HG03280 (cell line): ENCODE data around the gene LRP1.

Experiments
- ATAC-seq: cut with Tn5 transposase; IDR thresholded peaks from one replicate; pipeline ENCODE4 v1.9.1; 2021; ENCODE audit warnings: mild to moderate bottlenecking, moderate library complexity; ENCODE audit not compliant: unreplicated experiment

The LRP1 gene

DNA sequence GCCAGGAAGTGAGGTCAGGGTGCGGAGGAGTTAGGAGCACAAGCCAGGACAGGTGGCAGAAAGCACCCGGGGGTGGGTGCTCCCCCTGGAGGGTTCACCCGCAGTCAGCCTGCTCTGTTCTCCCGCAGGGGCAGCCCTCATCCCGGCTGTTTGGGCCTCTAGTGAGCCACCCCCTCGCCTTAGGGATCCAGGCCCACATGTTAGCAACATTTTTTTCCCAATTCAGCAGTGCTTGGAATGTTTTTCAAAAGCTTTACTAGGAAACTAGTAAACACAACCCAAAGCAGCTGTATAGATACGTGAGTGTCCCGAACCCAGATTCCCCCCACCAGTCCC is 59.8 kb downstream of the LRP1 start:
- no peak for ATAC-seq

GRCh38 chr12:57190037-57190436 is 61.8 kb downstream of the LRP1 start:
- no peak for ATAC-seq

DNA sequence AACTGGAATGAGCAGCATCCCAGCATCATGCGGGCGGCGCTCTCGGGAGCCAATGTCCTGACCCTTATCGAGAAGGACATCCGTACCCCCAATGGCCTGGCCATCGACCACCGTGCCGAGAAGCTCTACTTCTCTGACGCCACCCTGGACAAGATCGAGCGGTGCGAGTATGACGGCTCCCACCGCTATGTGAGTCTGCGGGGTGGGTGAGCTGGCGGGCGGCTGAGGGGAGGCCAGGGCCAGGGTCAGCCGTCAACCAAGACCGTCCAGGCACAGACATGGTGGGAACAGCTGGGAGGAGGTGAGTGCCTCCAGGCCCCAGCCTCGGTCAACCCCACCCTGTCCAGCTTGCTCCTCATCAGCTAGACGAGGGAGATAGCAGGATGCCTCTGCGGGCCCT is 62.5 kb downstream of the LRP1 start:
- ATAC-seq, result no peak

DNA sequence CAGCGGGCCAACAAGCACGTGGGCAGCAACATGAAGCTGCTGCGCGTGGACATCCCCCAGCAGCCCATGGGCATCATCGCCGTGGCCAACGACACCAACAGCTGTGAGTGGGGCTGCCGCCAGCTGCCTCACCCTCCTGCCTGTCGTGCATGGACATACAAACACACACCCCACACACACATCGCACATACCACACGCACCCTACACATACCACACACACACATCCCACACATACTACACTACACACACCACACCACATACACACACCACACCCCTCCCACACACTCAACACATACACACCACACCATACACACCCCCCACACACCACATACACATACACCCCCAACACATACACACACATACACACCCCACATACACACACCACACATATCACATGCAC is 63.1 kb downstream of the LRP1 start:
- no peak for ATAC-seq

DNA sequence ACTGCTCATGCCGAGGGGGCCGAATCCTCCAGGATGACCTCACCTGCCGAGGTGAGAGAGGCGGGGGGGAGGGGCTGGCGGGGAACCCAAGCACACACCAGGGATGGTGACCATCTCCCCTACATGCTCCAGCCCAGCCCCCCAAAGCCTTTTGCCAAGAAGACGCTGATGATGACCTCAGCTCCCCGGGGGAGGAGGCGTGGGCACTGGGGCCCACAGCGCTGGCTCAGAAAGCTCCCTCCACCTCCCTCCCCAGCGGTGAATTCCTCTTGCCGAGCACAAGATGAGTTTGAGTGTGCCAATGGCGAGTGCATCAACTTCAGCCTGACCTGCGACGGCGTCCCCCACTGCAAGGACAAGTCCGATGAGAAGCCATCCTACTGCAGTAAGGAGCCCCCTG is 64.6 kb downstream of the LRP1 start:
- ATAC-seq, result no peak

DNA sequence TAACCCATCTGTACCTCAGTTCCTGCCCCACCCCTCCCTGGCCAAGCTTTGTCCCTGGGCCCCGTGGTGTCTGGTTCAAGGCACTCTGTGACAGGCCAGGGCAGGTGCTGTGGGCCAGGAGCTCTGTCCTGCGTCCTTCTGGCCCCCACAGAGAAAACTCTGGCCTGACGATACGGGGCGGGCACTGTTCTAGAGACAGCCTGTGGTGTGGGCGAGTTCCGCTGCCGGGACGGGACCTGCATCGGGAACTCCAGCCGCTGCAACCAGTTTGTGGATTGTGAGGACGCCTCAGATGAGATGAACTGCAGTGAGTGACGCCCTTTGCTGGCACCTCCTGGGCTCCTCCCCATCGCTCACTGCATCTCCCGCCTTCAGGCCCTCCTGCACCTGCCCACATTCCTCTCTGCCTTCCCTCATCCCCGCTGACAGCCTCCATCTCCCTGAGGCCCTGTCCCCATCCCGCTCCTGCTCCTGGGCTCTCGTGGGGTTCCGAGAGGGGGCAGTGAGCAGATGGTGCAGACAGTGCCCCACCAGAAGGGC is 65.5 kb downstream of the LRP1 start:
- no peak for ATAC-seq

DNA sequence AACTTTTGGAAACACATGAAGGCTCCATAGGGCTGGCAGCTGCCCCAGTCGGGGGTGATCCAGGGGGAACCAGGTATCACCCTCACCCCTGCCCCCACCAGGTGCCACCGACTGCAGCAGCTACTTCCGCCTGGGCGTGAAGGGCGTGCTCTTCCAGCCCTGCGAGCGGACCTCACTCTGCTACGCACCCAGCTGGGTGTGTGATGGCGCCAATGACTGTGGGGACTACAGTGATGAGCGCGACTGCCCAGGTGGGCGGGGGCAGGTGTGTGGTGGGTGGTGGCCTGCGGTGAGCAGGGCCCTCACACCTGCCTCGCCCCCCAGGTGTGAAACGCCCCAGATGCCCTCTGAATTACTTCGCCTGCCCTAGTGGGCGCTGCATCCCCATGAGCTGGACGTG is 66.0 kb downstream of the LRP1 start:
- no peak for ATAC-seq

GRCh38 chr12:57195186-57195585 is 66.9 kb downstream of the LRP1 start:
- ATAC-seq, result no peak

GRCh38 chr12:57195611-57196371 is 67.5 kb downstream of the LRP1 start:
- ATAC-seq, result no peak

- ATAC-seq, result no peak
Observed at GRCh38 chr12:57196439-57196838, 68.2 kb downstream of the LRP1 start.

DNA sequence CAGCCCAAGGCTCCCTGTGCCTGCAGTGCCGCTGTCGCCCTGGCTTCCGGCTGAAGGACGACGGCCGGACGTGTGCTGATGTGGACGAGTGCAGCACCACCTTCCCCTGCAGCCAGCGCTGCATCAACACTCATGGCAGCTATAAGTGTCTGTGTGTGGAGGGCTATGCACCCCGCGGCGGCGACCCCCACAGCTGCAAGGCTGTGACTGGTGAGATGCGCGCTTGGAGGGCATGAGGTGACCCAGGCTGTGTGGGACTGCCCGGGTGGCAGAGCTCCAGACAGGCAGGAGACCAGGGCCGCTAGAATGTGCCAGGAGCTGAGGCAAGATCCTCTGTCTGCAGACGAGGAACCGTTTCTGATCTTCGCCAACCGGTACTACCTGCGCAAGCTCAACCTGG is 68.7 kb downstream of the LRP1 start:
- no peak for ATAC-seq

DNA sequence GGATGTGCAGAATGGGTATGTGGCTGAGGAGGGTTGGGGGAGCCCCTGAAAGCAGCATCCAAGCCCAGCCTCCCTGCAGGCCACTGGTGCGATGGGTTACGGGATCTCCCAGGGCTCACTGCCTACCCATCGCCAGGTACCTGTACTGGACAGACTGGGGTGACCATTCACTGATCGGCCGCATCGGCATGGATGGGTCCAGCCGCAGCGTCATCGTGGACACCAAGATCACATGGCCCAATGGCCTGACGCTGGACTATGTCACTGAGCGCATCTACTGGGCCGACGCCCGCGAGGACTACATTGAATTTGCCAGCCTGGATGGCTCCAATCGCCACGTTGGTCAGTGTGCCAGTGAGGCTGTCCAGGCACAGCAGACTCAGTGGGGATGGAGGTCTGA is 70.0 kb downstream of the LRP1 start:
- ATAC-seq, result no peak

DNA sequence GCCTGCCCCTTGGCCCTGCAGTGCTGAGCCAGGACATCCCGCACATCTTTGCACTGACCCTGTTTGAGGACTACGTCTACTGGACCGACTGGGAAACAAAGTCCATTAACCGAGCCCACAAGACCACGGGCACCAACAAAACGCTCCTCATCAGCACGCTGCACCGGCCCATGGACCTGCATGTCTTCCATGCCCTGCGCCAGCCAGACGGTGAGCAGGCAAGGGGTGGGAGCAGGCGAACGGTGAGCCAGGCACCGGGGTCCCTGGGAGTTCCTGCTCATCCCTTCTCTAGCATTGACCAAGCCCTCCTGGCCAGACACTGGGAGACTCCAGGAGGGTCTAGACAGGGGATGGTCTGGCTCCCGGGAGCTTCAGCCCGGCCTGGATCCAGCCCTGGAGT is 70.9 kb downstream of the LRP1 start:
- no peak for ATAC-seq

DNA sequence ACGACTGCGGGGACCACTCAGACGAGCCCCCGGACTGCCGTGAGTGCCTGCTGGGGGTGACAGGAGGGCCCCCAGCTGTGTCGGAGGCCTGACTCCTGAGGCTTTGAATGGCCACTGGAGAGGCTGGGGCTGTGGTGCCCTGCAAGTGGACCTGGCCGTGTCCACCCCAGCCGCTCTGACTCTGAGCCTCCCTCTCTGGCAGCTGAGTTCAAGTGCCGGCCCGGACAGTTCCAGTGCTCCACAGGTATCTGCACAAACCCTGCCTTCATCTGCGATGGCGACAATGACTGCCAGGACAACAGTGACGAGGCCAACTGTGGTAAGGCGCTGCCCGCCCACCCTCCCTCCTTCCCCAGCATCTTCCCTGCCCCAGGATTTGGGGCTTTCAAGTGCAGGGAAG is 72.2 kb downstream of the LRP1 start:
- ATAC-seq, result no peak

DNA sequence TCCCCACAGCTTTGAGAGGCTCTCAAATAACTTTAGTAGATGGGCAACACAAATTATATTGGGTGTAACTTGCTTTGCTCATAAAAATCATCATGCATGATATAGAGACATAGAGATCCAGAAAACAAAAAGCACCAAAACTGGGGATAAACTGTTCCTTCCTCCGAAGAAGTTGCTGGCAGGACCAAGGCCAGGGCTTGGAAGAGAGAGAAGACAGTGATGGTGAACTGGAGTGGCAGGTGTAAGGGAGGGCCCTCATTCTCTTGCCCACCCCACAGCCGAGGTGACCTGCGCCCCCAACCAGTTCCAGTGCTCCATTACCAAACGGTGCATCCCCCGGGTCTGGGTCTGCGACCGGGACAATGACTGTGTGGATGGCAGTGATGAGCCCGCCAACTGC is 72.9 kb downstream of the LRP1 start:
- ATAC-seq, result no peak

DNA sequence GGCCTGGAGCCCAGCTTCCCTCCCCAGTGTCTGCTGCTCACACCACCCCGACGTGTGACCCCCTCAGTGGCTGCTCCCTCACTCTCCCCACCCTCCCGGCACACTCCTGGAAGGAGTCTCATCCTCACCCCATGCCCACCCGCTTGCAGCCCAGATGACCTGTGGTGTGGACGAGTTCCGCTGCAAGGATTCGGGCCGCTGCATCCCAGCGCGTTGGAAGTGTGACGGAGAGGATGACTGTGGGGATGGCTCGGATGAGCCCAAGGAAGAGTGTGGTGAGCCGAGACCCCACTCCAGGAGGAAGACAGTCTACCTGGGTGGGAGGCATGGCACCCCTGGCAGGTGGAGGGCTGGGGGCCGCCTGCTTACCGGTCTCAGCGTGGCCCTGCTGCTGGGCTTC is 73.3 kb downstream of the LRP1 start:
- ATAC-seq, result no peak

GRCh38 chr12:57202321-57202720 is 74.0 kb downstream of the LRP1 start:
- no peak for ATAC-seq

DNA sequence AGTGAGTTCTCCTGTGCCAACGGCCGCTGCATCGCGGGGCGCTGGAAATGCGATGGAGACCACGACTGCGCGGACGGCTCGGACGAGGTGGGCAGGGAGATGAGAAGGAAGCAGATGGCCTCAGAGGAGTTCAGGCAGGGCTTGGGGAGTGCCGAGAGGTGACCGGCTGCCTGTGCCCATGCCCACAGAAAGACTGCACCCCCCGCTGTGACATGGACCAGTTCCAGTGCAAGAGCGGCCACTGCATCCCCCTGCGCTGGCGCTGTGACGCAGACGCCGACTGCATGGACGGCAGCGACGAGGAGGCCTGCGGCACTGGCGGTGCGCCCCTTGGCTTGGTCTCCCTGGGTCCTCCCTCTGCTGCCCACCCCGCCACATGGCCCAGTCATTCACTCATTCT is 74.9 kb downstream of the LRP1 start:
- ATAC-seq, result no peak

DNA sequence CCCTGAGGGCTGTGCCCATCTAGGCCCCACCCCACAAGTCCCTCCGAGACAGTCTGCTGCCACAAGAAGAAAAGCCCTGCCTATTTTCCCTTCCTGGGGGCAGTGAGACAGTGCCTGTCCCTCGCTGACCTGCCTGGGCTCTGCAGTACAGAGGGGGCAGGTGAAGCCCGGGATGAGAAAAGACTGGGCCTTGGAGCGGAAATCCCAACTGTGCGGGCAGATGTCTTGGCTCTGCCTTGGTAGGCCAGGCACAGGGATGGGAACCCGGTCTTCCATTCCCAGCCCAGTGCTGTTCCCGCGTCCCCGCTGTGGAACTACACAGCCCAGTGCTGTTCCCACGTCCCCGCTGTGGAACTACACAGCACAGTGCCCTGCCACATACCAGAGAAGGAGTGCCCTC is 75.5 kb downstream of the LRP1 start:
- no peak for ATAC-seq

- no peak for ATAC-seq
Observed at GRCh38 chr12:57204454-57204853, 76.2 kb downstream of the LRP1 start.

GRCh38 chr12:57205186-57205585 is 76.9 kb downstream of the LRP1 start:
- ATAC-seq, result no peak

DNA sequence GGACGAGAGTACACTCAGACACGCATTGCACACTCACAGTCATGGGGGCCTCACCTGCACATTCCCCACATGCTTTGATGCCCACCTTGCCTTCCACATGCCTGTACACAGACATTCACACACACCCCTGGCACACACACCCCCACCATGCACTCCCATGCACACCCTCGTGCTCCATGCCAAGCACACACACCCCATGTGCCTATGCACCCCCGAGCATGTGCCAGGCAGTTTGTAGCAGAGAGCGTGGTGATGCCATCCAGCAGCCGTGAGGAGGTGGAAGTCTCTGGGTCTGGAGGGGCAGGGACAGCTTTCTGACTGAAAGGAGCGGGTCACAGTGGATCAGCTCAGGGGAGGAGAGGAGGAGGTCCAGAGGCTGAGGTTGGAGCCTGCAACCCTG is 77.6 kb downstream of the LRP1 start:
- ATAC-seq, result no peak
